Measurements from ENCODE around the gene MKRN2OS.

DNA sequence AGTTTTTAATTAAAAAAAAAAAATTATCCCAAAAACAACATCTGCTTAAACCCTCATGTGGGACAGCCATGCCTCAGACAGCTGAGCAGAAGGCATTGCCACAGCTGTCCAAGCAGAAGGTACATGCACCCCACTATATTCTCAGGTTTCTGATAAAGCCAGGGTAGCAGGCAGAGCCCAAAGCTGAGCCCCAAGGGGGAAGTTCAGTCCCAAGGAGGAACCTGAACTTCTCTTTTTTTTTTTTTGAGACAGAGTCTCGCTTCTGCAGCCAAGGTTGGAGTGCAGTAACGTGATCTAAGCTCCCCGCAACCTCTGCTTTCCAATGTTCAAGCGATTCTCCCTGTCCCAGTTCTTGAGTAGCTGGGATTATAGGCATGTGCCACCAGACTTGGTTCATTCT, 44.8 kb upstream of the MKRN2OS start:
- TF ChIP-seq, protein P1, sequence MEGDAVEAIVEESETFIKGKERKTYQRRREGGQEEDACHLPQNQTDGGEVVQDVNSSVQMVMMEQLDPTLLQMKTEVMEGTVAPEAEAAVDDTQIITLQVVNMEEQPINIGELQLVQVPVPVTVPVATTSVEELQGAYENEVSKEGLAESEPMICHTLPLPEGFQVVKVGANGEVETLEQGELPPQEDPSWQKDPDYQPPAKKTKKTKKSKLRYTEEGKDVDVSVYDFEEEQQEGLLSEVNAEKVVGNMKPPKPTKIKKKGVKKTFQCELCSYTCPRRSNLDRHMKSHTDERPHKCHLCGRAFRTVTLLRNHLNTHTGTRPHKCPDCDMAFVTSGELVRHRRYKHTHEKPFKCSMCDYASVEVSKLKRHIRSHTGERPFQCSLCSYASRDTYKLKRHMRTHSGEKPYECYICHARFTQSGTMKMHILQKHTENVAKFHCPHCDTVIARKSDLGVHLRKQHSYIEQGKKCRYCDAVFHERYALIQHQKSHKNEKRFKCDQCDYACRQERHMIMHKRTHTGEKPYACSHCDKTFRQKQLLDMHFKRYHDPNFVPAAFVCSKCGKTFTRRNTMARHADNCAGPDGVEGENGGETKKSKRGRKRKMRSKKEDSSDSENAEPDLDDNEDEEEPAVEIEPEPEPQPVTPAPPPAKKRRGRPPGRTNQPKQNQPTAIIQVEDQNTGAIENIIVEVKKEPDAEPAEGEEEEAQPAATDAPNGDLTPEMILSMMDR (IDR thresholded peaks at IDR 0.05): no peak
- no peak for TF ChIP-seq POLR2A (IDR thresholded peaks at IDR 0.05)

Data from body of pancreas (tissue), 4 donors.